HEK293 (cell line): ENCODE data around the gene EML1.

Experiments
- CTCF ChIA-PET: fragments of 350-600 bp; formaldehyde crosslinking; extraction: SDS; loops from one replicate; lab custom pipeline; 2021; ENCODE audit warnings: antibody characterized with exemption; lab: Yijun Ruan, JAX
- POLR2A ChIA-PET: fragments of 300-600 bp; formaldehyde crosslinking; extraction: SDS; loops from one replicate; lab custom pipeline; 2020; ENCODE audit warnings: antibody characterized with exemption, inconsistent platforms; lab: Yijun Ruan, JAX
- H3K27ac ChIP-seq: fragments of 200-500 bp; sonication (Bioruptor generic); 2 replicates; pipeline ENCODE4 v1.5.1; 2014; ENCODE audit warnings: low read depth, low read length, control low read depth, inconsistent platforms; ENCODE audit errors: extremely low read depth
- H3K36me3 ChIP-seq, 2 experiments: fragments of 200-500 bp in 1 of 2; sonication (Bioruptor generic) in 1 of 2; 1 replicate in 1 of 2; 2 replicates in 1 of 2; pipeline ENCODE4 v1.5.1; 2014 to 2017; ENCODE audit warnings: inconsistent platforms in 2 of 2, low read length in 2 of 2; ENCODE audit not compliant: control insufficient read depth in 2 of 2, insufficient read depth in 1 of 2
- H3K4me1 ChIP-seq: fragments of 200-500 bp; sonication (Bioruptor generic); 2 replicates; pipeline ENCODE4 v1.5.1; 2014; ENCODE audit warnings: mild to moderate bottlenecking, low read length, inconsistent platforms; ENCODE audit not compliant: control insufficient read depth, insufficient read depth
- H3K4me3 ChIP-seq: 2 replicates; pipeline ENCODE4 v1.5.1; 2011; ENCODE audit warnings: low read depth, mild to moderate bottlenecking, control low read depth, low read length, moderate library complexity
- H3K9me3 ChIP-seq: fragments of 200-500 bp; sonication (Bioruptor generic); 2 replicates; pipeline ENCODE4 v1.5.1; 2014; ENCODE audit warnings: low read depth, low read length, inconsistent platforms; ENCODE audit not compliant: control insufficient read depth, insufficient read depth
- GLIS2 ChIP-seq: fragments of 450-650 bp; formaldehyde crosslinking; IDR thresholded peaks from 2 replicates; pipeline ENCODE4 v1.5.1; 2016; ENCODE audit warnings: missing biosample characterization, missing genetic modification characterization
- HIC1 ChIP-seq: fragments of 450-650 bp; formaldehyde crosslinking; IDR thresholded peaks from 2 replicates; pipeline ENCODE4 v1.5.1; 2016; ENCODE audit warnings: missing biosample characterization, missing genetic modification characterization
- KLF16 ChIP-seq: fragments of 450-650 bp; formaldehyde crosslinking; IDR thresholded peaks from 2 replicates; pipeline ENCODE4 v1.5.1; 2017; ENCODE audit warnings: missing biosample characterization, missing genetic modification characterization
- KLF9 ChIP-seq: fragments of 450-650 bp; formaldehyde crosslinking; IDR thresholded peaks from 2 replicates; pipeline ENCODE4 v1.5.1; 2016; ENCODE audit warnings: missing biosample characterization, missing genetic modification characterization, low read depth
- MYNN ChIP-seq: fragments of 450-650 bp; formaldehyde crosslinking; IDR thresholded peaks from 2 replicates; pipeline ENCODE4 v1.5.1; 2016; ENCODE audit warnings: missing biosample characterization, missing genetic modification characterization, borderline replicate concordance
- PATZ1 ChIP-seq: fragments of 450-650 bp; formaldehyde crosslinking; IDR thresholded peaks from 2 replicates; pipeline ENCODE4 v1.5.1; 2016; ENCODE audit warnings: missing biosample characterization, missing genetic modification characterization
- SALL2 ChIP-seq: fragments of 450-650 bp; formaldehyde crosslinking; IDR thresholded peaks from 2 replicates; pipeline ENCODE4 v1.5.0; 2017; ENCODE audit warnings: missing biosample characterization, mild to moderate bottlenecking, missing genetic modification characterization, borderline replicate concordance
- SCRT1 ChIP-seq: fragments of 450-650 bp; formaldehyde crosslinking; IDR thresholded peaks from 2 replicates; pipeline ENCODE4 v1.5.1; 2016; ENCODE audit warnings: missing biosample characterization, missing genetic modification characterization, borderline replicate concordance
- ZNF16 ChIP-seq: fragments of 450-650 bp; formaldehyde crosslinking; IDR thresholded peaks from 2 replicates; pipeline ENCODE4 v1.5.1; 2016; ENCODE audit warnings: low read depth, missing biosample characterization, missing genetic modification characterization
- ZNF223 ChIP-seq: fragments of 450-650 bp; formaldehyde crosslinking; IDR thresholded peaks from 2 replicates; pipeline ENCODE4 v1.5.1; 2016; ENCODE audit warnings: missing biosample characterization, missing genetic modification characterization
- ZNF23 ChIP-seq: fragments of 450-650 bp; formaldehyde crosslinking; IDR thresholded peaks from 2 replicates; pipeline ENCODE4 v1.5.1; 2016; ENCODE audit warnings: missing biosample characterization, missing genetic modification characterization, borderline replicate concordance
- ZNF24 ChIP-seq: fragments of 450-650 bp; formaldehyde crosslinking; IDR thresholded peaks from 2 replicates; pipeline ENCODE4 v1.5.1; 2016; ENCODE audit warnings: missing biosample characterization, missing genetic modification characterization
- ZNF292 ChIP-seq: fragments of 450-650 bp; formaldehyde crosslinking; IDR thresholded peaks from 2 replicates; pipeline ENCODE4 v1.5.1; 2016; ENCODE audit warnings: low read depth, missing biosample characterization, missing genetic modification characterization, borderline replicate concordance
- ZNF302 ChIP-seq: fragments of 450-650 bp; formaldehyde crosslinking; IDR thresholded peaks from 2 replicates; pipeline ENCODE4 v1.5.1; 2016; ENCODE audit warnings: missing biosample characterization, missing genetic modification characterization, low read depth
- ZNF350 ChIP-seq: fragments of 450-650 bp; formaldehyde crosslinking; IDR thresholded peaks from 2 replicates; pipeline ENCODE4 v1.5.0; 2017; ENCODE audit warnings: missing biosample characterization, mild to moderate bottlenecking, missing genetic modification characterization
- ZNF362 ChIP-seq: fragments of 450-650 bp; formaldehyde crosslinking; IDR thresholded peaks from 2 replicates; pipeline ENCODE4 v1.5.1; 2016; ENCODE audit warnings: missing biosample characterization, missing genetic modification characterization
- ZNF366 ChIP-seq: fragments of 450-650 bp; formaldehyde crosslinking; conservative IDR thresholded peaks from 2 replicates; pipeline ENCODE4 v1.5.1; 2016; ENCODE audit warnings: missing biosample characterization, missing genetic modification characterization
- ZNF416 ChIP-seq: fragments of 450-650 bp; formaldehyde crosslinking; IDR thresholded peaks from 2 replicates; pipeline ENCODE4 v1.5.1; 2016; ENCODE audit warnings: missing biosample characterization, missing genetic modification characterization
- ZNF433 ChIP-seq: fragments of 450-650 bp; formaldehyde crosslinking; IDR thresholded peaks from 2 replicates; pipeline ENCODE4 v1.5.1; 2016; ENCODE audit warnings: missing biosample characterization, missing genetic modification characterization, low read depth
- ZNF488 ChIP-seq: fragments of 450-650 bp; formaldehyde crosslinking; IDR thresholded peaks from 2 replicates; pipeline ENCODE4 v1.5.1; 2016; ENCODE audit warnings: missing biosample characterization, missing genetic modification characterization
- ZNF501 ChIP-seq: fragments of 450-650 bp; formaldehyde crosslinking; IDR thresholded peaks from 2 replicates; pipeline ENCODE4 v1.5.1; 2016; ENCODE audit warnings: missing biosample characterization, missing genetic modification characterization
- ZNF571 ChIP-seq: fragments of 450-650 bp; formaldehyde crosslinking; IDR thresholded peaks from 2 replicates; pipeline ENCODE4 v1.5.0; 2017; ENCODE audit warnings: missing biosample characterization, missing genetic modification characterization
- ZNF580 ChIP-seq: fragments of 450-650 bp; formaldehyde crosslinking; IDR thresholded peaks from 2 replicates; pipeline ENCODE4 v1.5.1; 2016; ENCODE audit warnings: missing biosample characterization, missing genetic modification characterization
- ZNF621 ChIP-seq: fragments of 450-650 bp; formaldehyde crosslinking; IDR thresholded peaks from 2 replicates; pipeline ENCODE4 v1.5.1; 2017; ENCODE audit warnings: missing biosample characterization, missing genetic modification characterization
- ZNF654 ChIP-seq: fragments of 450-650 bp; formaldehyde crosslinking; IDR thresholded peaks from 2 replicates; pipeline ENCODE4 v1.5.1; 2016; ENCODE audit warnings: low read depth, missing biosample characterization, missing genetic modification characterization
- ZNF701 ChIP-seq: fragments of 450-650 bp; formaldehyde crosslinking; IDR thresholded peaks from 2 replicates; pipeline ENCODE4 v1.5.1; 2016; ENCODE audit warnings: missing biosample characterization, missing genetic modification characterization
- ZNF76 ChIP-seq: fragments of 450-650 bp; formaldehyde crosslinking; IDR thresholded peaks from 2 replicates; pipeline ENCODE4; 2016; ENCODE audit warnings: low read depth, missing biosample characterization, missing genetic modification characterization, borderline replicate concordance
- ZSCAN23 ChIP-seq: fragments of 450-650 bp; formaldehyde crosslinking; IDR thresholded peaks from 2 replicates; pipeline ENCODE4 v1.5.1; 2016; ENCODE audit warnings: missing biosample characterization, missing genetic modification characterization
- ZSCAN4 ChIP-seq: fragments of 450-650 bp; formaldehyde crosslinking; IDR thresholded peaks from 2 replicates; pipeline ENCODE4 v1.5.1; 2017; ENCODE audit warnings: missing biosample characterization, missing genetic modification characterization

EML1 gene

GRCh38 chr14:99824776-99825175 lies 31.6 kb downstream of the EML1 start (continued):
- TF ChIP-seq ZNF654 (no peak), HIC1 (no peak), ZNF292 (tag by site-specific recombination) (no peak), ZNF223 (tag by site-specific recombination) (no peak)
- TF ChIP-seq, all 188 proteins: peak for 3

- ChIA-PET CTCF (no interaction called here), POLR2A (no interaction called here)
- Histone ChIP-seq H3K4me3 (no peak overlapping the region), H3K36me3 (no peaks in the 10 kb centered on the region), H3K4me1 (peaks cover 4% of the 10 kb centered on the region; the same call in 1 of the 2 replicates), H3K27ac (no peak overlapping the region), H3K9me3 (no peaks in the 10 kb centered on the region)
- TF ChIP-seq ZNF76 (tag by site-specific recombination), result no peak
- no peak for TF ChIP-seq ZNF366 (tag by site-specific recombination)
- TF ChIP-seq KLF9 (tag by site-specific recombination), result no peak
- TF ChIP-seq ZNF433, result no peak
- no peak for TF ChIP-seq ZNF571 (tag by site-specific recombination)
- no peak for TF ChIP-seq PATZ1
- TF ChIP-seq ZNF350, result no peak
- no peak for TF ChIP-seq GLIS2 (tag by site-specific recombination)
- no peak for TF ChIP-seq ZNF501 (tag by site-specific recombination)
- no peak for TF ChIP-seq ZNF621
- no peak for TF ChIP-seq ZNF23
These were observed 36.2 kb downstream of the EML1 start for GRCh38 chr14:99829450-99829849.

- H3K4me3 ChIP-seq, result no peak overlapping the region
- ChIA-PET POLR2A (no interaction called here), CTCF (interaction anchor here (0.7 kb wide), 1 partner anchor 37 kb away, joined by 3 read pairs; no protein-coding TSS in a partner anchor)
- H3K36me3 ChIP-seq, result no peaks in the 10 kb centered on the region
- no peak overlapping the region for H3K27ac ChIP-seq
- peaks cover 4% of the 10 kb centered on the region; the same call in 1 of the 2 replicates for H3K4me1 ChIP-seq
- H3K9me3 ChIP-seq, result no peaks in the 10 kb centered on the region
- TF ChIP-seq ZNF24 (no peak), ZNF488 (tag by site-specific recombination) (no peak), ZNF580 (tag by site-specific recombination) (no peak), MYNN (tag by site-specific recombination) (no peak), ZNF302 (tag by site-specific recombination) (no peak), SCRT1 (tag by site-specific recombination) (no peak), ZNF16 (no peak), ZSCAN23 (tag by site-specific recombination) (no peak), ZNF701 (tag by site-specific recombination) (no peak), ZNF362 (tag by site-specific recombination) (no peak), ZSCAN4 (tag by site-specific recombination) (no peak), KLF16 (tag by site-specific recombination) (no peak), GLIS2 (tag by site-specific recombination) (no peak), ZNF416 (tag by site-specific recombination) (no peak), SALL2 (tag by site-specific recombination) (no peak)
These were observed 38.1 kb downstream of the EML1 start for GRCh38 chr14:99831303-99831702.
